Fibroblast of lung (primary cell): Measurements from ENCODE around the gene WDR86. TPM values are rescaled to one million over a fixed set of nuclear protein-coding genes. Genes with fewer than 3 reads are reported as not detected.

Experiments used
- DNase-seq, 2 donors: peaks; one replicate each; pipeline versions ENCODE4 v3.0.0 to v3.0.0-alpha.2; 2010; ENCODE audit warnings: low read depth in 2 of 2
- H2AFZ ChIP-seq: 2 replicates; pipeline ENCODE4 v1.5.1; 2012; ENCODE audit warnings: low read length, control low read depth, inconsistent platforms
- H3K27ac ChIP-seq: 2 replicates; pipeline ENCODE4 v1.5.1; 2011; ENCODE audit warnings: low read length, control low read depth; ENCODE audit not compliant: insufficient read depth
- H3K27me3 ChIP-seq: 2 replicates; pipeline ENCODE4 v1.5.1; 2011; ENCODE audit warnings: mild to moderate bottlenecking, low read length; ENCODE audit not compliant: control insufficient read depth, insufficient read depth
- H3K36me3 ChIP-seq: 2 replicates; pipeline ENCODE4 v1.5.1; 2011; ENCODE audit warnings: low read length; ENCODE audit not compliant: control insufficient read depth, insufficient read depth
- H3K4me1 ChIP-seq: 2 replicates; pipeline ENCODE4 v1.5.1; 2011; ENCODE audit warnings: low read length; ENCODE audit not compliant: control insufficient read depth, insufficient read depth; ENCODE audit errors: extremely low read depth
- H3K4me2 ChIP-seq: 2 replicates; pipeline ENCODE4 v1.5.1; 2011; ENCODE audit warnings: low read length, control low read depth; ENCODE audit not compliant: insufficient read depth; ENCODE audit errors: extremely low read depth
- H3K4me3 ChIP-seq, 4 experiments: fragments of 200-600 bp in 1 of 4; sonication (generic) in 1 of 4; replicated peaks in 1 of 4; 2 replicates each; pipeline ENCODE4 v1.5.1; 2011 to 2016; ENCODE audit warnings: low read length in 4 of 4, low read depth in 3 of 4, mild to moderate bottlenecking in 3 of 4, control low read depth in 2 of 4, inconsistent platforms in 1 of 4, mixed read lengths in 1 of 4; ENCODE audit not compliant: insufficient read depth in 1 of 4; ENCODE audit errors: control extremely low read depth in 1 of 4
- H3K79me2 ChIP-seq: 2 replicates; pipeline ENCODE4 v1.5.1; 2012; ENCODE audit warnings: mild to moderate bottlenecking, low read length, inconsistent platforms; ENCODE audit not compliant: control insufficient read depth, insufficient read depth
- H3K9ac ChIP-seq: 2 replicates; pipeline ENCODE4 v1.5.1; 2011; ENCODE audit warnings: mild to moderate bottlenecking, low read length, control low read depth; ENCODE audit not compliant: insufficient read depth
- H3K9me3 ChIP-seq: 2 replicates; pipeline ENCODE4 v1.5.1; 2012; ENCODE audit warnings: low read depth, low read length; ENCODE audit not compliant: control insufficient read depth, insufficient read depth
- H4K20me1 ChIP-seq: 2 replicates; pipeline ENCODE4 v1.5.1; 2011; ENCODE audit warnings: low read length; ENCODE audit not compliant: control insufficient read depth, insufficient read depth; ENCODE audit errors: extremely low read depth
- CTCF ChIP-seq, 2 donors: IDR thresholded peaks in 1 of 2; conservative IDR thresholded peaks in 1 of 2; 1 replicate in 1 of 2; 2 replicates in 1 of 2; pipeline ENCODE4 v1.5.1; 2011 to 2012; ENCODE audit warnings: low read length in 2 of 2, control low read depth in 1 of 2, inconsistent platforms in 1 of 2, low read depth in 1 of 2, mild to moderate bottlenecking in 1 of 2
- EZH2 ChIP-seq: IDR thresholded peaks from 2 replicates; pipeline ENCODE4 v1.5.1; 2012; ENCODE audit warnings: low read length, control low read depth, mild to moderate bottlenecking; ENCODE audit errors: missing control alignments
- polyA plus RNA-seq, 2 donors: library from polyadenylated mRNA; depleted of rRNA in 1 of 2; stranded (reverse) in 1 of 2; unstranded in 1 of 2; fragments of >200 nt; gene quantifications; 2 replicates each; pipeline ENCODE4 v1.2.1, GENCODE V29; 2011 to 2012; ENCODE audit warnings: missing spikeins in 1 of 2
- total RNA-seq: library from RNA; depleted of rRNA; stranded (reverse); fragments of >200 nt; gene quantifications from 2 replicates; pipeline ENCODE4 v1.2.1, GENCODE V29; 2014

WDR86 gene
- total and polyA plus RNA-seq, 2 donors (not counting 1 experiment from before 2014, with no cell fraction given) = 0.33 TPM; not detected in 1

GRCh38 chr7:151397026-151397425, 12.8 kb downstream of the WDR86 start:
- Histone ChIP-seq H3K36me3 (no peaks in the 10 kb centered on the region), H3K9ac (no peak overlapping the region), H4K20me1 (no peaks in the 10 kb centered on the region), H3K4me3 (no peak overlapping the region), H2AFZ (no peak overlapping the region), H3K79me2 (no peaks in the 10 kb centered on the region), H3K9me3 (no peaks in the 10 kb centered on the region), H3K4me2 (no peak overlapping the region), H3K27me3 (no peaks in the 10 kb centered on the region), H3K4me1 (no peaks in the 10 kb centered on the region), H3K27ac (no peak overlapping the region)
- TF ChIP-seq CTCF (conservative IDR thresholded peaks at IDR 0.05 in 1 of 2, IDR thresholded peaks at IDR 0.05 in 1 of 2; ENCODE audit: low read depth in 1 of 2, low read length in 2 of 2) = no peak
- no peak for TF ChIP-seq EZH2
- no peak for DNase-seq

- Histone ChIP-seq H3K36me3 (no peaks in the 10 kb centered on the region), H3K4me2 (no peak overlapping the region)
Measured at GRCh38 chr7:151396328-151396970, 13.4 kb downstream of the WDR86 start.

GRCh38 chr7:151395036-151395367, 14.8 kb downstream of the WDR86 start:
- Histone ChIP-seq H3K9me3 (no peaks in the 10 kb centered on the region), H3K4me3 (no peak overlapping the region), H3K27me3 (no peaks in the 10 kb centered on the region), H3K4me1 (no peaks in the 10 kb centered on the region), H3K36me3 (no peaks in the 10 kb centered on the region), H3K27ac (no peak overlapping the region), H4K20me1 (no peaks in the 10 kb centered on the region), H3K4me2 (no peak overlapping the region), H2AFZ (no peak overlapping the region), H3K9ac (no peak overlapping the region), H3K79me2 (no peaks in the 10 kb centered on the region)
- DNase-seq = no peak
- TF ChIP-seq CTCF (conservative IDR thresholded peaks at IDR 0.05 in 1 of 2, IDR thresholded peaks at IDR 0.05 in 1 of 2; ENCODE audit: low read depth in 1 of 2, low read length in 2 of 2) = no peak

More at GRCh38 chr7:151396328-151396970, 13.4 kb downstream of the WDR86 start:
- H3K27ac ChIP-seq = no peak overlapping the region
- no peak overlapping the region for H3K4me3 ChIP-seq
- no peak for DNase-seq
- no peak for TF ChIP-seq EZH2
- TF ChIP-seq CTCF (conservative IDR thresholded peaks at IDR 0.05 in 1 of 2, IDR thresholded peaks at IDR 0.05 in 1 of 2; ENCODE audit: low read depth in 1 of 2, low read length in 2 of 2) = no peak
- no peak overlapping the region for H2AFZ ChIP-seq
- H3K79me2 ChIP-seq = no peaks in the 10 kb centered on the region
- no peaks in the 10 kb centered on the region for H3K9me3 ChIP-seq
- H3K9ac ChIP-seq = no peak overlapping the region
- H3K27me3 ChIP-seq = no peaks in the 10 kb centered on the region
- no peaks in the 10 kb centered on the region for H3K4me1 ChIP-seq
- H4K20me1 ChIP-seq = no peaks in the 10 kb centered on the region
